GM12878 (cell line): ENCODE results near the gene PSG3.
"Not testable (repeated sequence)": the region's sequence is repeated elsewhere in the genome, so short reads cannot be mapped to it uniquely, and the experiment has no call there.

Experiments
- EP300 ChIP-seq, 2 experiments: fragments of 150-350 bp in 1 of 2; IDR thresholded peaks; 2 replicates each; pipeline ENCODE4 v1.6.1; 2011 to 2012; ENCODE audit warnings: low read depth in 2 of 2, low read length in 2 of 2, borderline replicate concordance in 1 of 2, improper control_type of control experiment in 1 of 2, inconsistent platforms in 1 of 2; ENCODE audit not compliant: control insufficient read depth in 1 of 2
- IKZF1 ChIP-seq: fragments of 450-650 bp; conservative IDR thresholded peaks from 2 replicates; pipeline ENCODE4 v1.6.1; 2017; ENCODE audit warnings: antibody characterized with exemption, mild to moderate bottlenecking
- POLR2A ChIP-seq: IDR thresholded peaks from 2 replicates; pipeline ENCODE4 v1.6.1; 2011; ENCODE audit warnings: low read depth, mild to moderate bottlenecking, low read length
- YY1 ChIP-seq: IDR thresholded peaks from 2 replicates; pipeline ENCODE4 v1.6.1; 2011; ENCODE audit warnings: low read depth, mild to moderate bottlenecking, low read length
- TF ChIP-seq, protein P1 (sequence below): IDR thresholded peaks from 2 replicates; pipeline ENCODE4 v1.6.1; 2012; ENCODE audit warnings: low read depth, low read length, improper control_type of control experiment
- TF ChIP-seq, protein P2 (sequence below): fragments of 450-650 bp; formaldehyde crosslinking; IDR thresholded peaks from 2 replicates; pipeline ENCODE4 v1.4.0; 2022; ENCODE audit warnings: mild to moderate bottlenecking, moderate library complexity
- TF ChIP-seq, protein P3 (sequence below): IDR thresholded peaks from 2 replicates; pipeline ENCODE4 v1.6.1; 2011; ENCODE audit warnings: low read depth, low read length, improper control_type of control experiment, borderline replicate concordance
- TF ChIP-seq, protein P4 (sequence below), 3 experiments: IDR thresholded peaks in 2 of 3; conservative IDR thresholded peaks in 1 of 3; 2 replicates each; pipeline ENCODE4 v1.5.1; 2011; ENCODE audit warnings: low read depth in 3 of 3, low read length in 3 of 3, mild to moderate bottlenecking in 3 of 3, control low read depth in 2 of 3, moderate library complexity in 2 of 3, inconsistent platforms in 1 of 3, mixed read lengths in 1 of 3; ENCODE audit not compliant: control insufficient read depth in 2 of 3, insufficient read depth in 1 of 3; ENCODE audit errors: extremely low read depth in 1 of 3

DNA sequence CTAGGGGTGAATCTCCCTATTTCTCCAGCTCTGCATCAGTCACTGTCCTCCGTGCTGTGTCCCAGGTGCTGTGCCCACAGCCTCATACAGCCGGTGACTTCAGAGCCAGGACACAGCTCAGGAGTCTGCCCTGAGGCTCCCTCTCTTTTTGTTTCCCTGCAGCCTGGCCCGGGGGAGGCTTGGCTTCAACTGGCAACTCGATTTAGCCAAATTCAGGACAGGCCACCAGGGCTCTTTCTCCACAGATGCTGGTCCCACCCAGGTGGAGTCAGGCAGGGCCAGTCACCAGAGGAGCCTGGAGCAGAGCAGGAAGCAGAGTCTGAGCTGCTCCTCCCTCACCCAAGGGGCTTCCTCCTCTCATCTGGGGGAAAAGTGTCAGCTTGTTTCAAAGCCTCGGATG, 11.9 kb downstream of the PSG3 start:
- TF ChIP-seq, protein P1, sequence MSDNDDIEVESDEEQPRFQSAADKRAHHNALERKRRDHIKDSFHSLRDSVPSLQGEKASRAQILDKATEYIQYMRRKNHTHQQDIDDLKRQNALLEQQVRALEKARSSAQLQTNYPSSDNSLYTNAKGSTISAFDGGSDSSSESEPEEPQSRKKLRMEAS: not testable (repeated sequence)
- TF ChIP-seq YY1; EP300 (IDR thresholded peaks at IDR 0.05; ENCODE audit: borderline replicate concordance in 1 of 2, control insufficient read depth in 1 of 2, low read depth in 2 of 2, low read length in 2 of 2); IKZF1; POLR2A: not testable (repeated sequence)
- TF ChIP-seq, protein P2, sequence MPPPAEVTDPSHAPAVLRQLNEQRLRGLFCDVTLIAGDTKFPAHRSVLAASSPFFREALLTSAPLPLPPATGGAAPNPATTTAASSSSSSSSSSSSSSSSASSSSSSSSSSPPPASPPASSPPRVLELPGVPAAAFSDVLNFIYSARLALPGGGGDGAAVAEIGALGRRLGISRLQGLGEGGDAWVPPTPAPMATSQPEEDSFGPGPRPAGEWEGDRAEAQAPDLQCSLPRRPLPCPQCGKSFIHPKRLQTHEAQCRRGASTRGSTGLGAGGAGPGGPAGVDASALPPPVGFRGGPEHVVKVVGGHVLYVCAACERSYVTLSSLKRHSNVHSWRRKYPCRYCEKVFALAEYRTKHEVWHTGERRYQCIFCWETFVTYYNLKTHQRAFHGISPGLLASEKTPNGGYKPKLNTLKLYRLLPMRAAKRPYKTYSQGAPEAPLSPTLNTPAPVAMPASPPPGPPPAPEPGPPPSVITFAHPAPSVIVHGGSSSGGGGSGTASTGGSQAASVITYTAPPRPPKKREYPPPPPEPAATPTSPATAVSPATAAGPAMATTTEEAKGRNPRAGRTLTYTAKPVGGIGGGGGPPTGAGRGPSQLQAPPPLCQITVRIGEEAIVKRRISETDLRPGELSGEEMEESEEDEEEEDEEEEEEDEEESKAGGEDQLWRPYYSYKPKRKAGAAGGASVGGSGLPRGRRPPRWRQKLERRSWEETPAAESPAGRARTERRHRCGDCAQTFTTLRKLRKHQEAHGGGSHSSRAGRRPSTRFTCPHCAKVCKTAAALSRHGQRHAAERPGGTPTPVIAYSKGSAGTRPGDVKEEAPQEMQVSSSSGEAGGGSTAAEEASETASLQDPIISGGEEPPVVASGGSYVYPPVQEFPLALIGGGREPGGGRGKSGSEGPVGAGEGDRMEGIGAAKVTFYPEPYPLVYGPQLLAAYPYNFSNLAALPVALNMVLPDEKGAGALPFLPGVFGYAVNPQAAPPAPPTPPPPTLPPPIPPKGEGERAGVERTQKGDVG: not testable (repeated sequence)
- TF ChIP-seq, protein P3, sequence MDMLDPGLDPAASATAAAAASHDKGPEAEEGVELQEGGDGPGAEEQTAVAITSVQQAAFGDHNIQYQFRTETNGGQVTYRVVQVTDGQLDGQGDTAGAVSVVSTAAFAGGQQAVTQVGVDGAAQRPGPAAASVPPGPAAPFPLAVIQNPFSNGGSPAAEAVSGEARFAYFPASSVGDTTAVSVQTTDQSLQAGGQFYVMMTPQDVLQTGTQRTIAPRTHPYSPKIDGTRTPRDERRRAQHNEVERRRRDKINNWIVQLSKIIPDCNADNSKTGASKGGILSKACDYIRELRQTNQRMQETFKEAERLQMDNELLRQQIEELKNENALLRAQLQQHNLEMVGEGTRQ: not testable (repeated sequence)
- TF ChIP-seq, protein P4, sequence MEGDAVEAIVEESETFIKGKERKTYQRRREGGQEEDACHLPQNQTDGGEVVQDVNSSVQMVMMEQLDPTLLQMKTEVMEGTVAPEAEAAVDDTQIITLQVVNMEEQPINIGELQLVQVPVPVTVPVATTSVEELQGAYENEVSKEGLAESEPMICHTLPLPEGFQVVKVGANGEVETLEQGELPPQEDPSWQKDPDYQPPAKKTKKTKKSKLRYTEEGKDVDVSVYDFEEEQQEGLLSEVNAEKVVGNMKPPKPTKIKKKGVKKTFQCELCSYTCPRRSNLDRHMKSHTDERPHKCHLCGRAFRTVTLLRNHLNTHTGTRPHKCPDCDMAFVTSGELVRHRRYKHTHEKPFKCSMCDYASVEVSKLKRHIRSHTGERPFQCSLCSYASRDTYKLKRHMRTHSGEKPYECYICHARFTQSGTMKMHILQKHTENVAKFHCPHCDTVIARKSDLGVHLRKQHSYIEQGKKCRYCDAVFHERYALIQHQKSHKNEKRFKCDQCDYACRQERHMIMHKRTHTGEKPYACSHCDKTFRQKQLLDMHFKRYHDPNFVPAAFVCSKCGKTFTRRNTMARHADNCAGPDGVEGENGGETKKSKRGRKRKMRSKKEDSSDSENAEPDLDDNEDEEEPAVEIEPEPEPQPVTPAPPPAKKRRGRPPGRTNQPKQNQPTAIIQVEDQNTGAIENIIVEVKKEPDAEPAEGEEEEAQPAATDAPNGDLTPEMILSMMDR (IDR thresholded peaks at IDR 0.05 in 2 of 3, conservative IDR thresholded peaks at IDR 0.05 in 1 of 3; ENCODE audit: control insufficient read depth in 2 of 3, extremely low read depth in 1 of 3, insufficient read depth in 1 of 3, low read depth in 3 of 3, low read length in 3 of 3): not testable (repeated sequence)
